Stimulated activated CD8-positive, alpha-beta memory T cell treated with anti-CD3 and anti-CD28 coated beads, Interleukin-4, amount 100 ng/mL, for 24 hours (primary cell): Measurements from ENCODE around the gene COBLL1.
"Not testable (repeated sequence)": the region's sequence is repeated elsewhere in the genome, so short reads cannot be mapped to it uniquely, and the experiment has no call there.

ENCODE experiments used
- DNase-seq: peaks from one replicate; pipeline ENCODE4 v3.0.0-alpha.2; 2020; ENCODE audit warnings: low read depth

Gene COBLL1

GRCh38 chr2:164711766-164712138 is 129.9 kb downstream of the COBLL1 start:
- no peak for DNase-seq

- DNase-seq, result no peak
Observed at GRCh38 chr2:164710837-164711765, 130.5 kb downstream of the COBLL1 start.

- DNase-seq, result not testable (repeated sequence)
Observed at GRCh38 chr2:164710252-164710836, 131.3 kb downstream of the COBLL1 start.

GRCh38 chr2:164706522-164706921 is 135.1 kb downstream of the COBLL1 start:
- DNase-seq, result no peak

- DNase-seq, result no peak
Observed at GRCh38 chr2:164705412-164706167, 136.0 kb downstream of the COBLL1 start.

GRCh38 chr2:164703915-164704706 is 137.5 kb downstream of the COBLL1 start:
- no peak for DNase-seq

- no peak for DNase-seq
Observed at GRCh38 chr2:164701565-164701964, 140.1 kb downstream of the COBLL1 start.

GRCh38 chr2:164700390-164700789 is 141.2 kb downstream of the COBLL1 start:
- DNase-seq, result no peak

- DNase-seq, result no peak
Observed at GRCh38 chr2:164697688-164698461, 143.7 kb downstream of the COBLL1 start.

GRCh38 chr2:164696634-164697033 is 145.0 kb downstream of the COBLL1 start:
- no peak for DNase-seq

- no peak for DNase-seq
Observed at GRCh38 chr2:164694275-164694695, 147.3 kb downstream of the COBLL1 start.

GRCh38 chr2:164693834-164694233 is 147.8 kb downstream of the COBLL1 start:
- DNase-seq, result no peak

- DNase-seq, result no peak
Observed at GRCh38 chr2:164693390-164693789, 148.2 kb downstream of the COBLL1 start.

- DNase-seq, result no peak
Observed at GRCh38 chr2:164692958-164693357, 148.7 kb downstream of the COBLL1 start.

- no peak for DNase-seq
Observed at GRCh38 chr2:164692114-164692513, 149.5 kb downstream of the COBLL1 start.

- DNase-seq, result no peak
Observed at GRCh38 chr2:164691346-164691887, 150.2 kb downstream of the COBLL1 start.

GRCh38 chr2:164690361-164690760 is 151.3 kb downstream of the COBLL1 start:
- no peak for DNase-seq

GRCh38 chr2:164688896-164689419 is 152.7 kb downstream of the COBLL1 start:
- no peak for DNase-seq

GRCh38 chr2:164681009-164681408 is 160.6 kb downstream of the COBLL1 start:
- DNase-seq, result no peak

GRCh38 chr2:164678631-164679149 is 162.9 kb downstream of the COBLL1 start:
- no peak for DNase-seq
